ENCODE results near the gene CASQ2. TPM values are rescaled to one million over a fixed set of nuclear protein-coding genes. Genes with fewer than 3 reads are reported as not detected.

CASQ2 gene
- total RNA-seq, 2 donors from 2014 or later: 0.26 TPM; not detected in 1

DNA sequence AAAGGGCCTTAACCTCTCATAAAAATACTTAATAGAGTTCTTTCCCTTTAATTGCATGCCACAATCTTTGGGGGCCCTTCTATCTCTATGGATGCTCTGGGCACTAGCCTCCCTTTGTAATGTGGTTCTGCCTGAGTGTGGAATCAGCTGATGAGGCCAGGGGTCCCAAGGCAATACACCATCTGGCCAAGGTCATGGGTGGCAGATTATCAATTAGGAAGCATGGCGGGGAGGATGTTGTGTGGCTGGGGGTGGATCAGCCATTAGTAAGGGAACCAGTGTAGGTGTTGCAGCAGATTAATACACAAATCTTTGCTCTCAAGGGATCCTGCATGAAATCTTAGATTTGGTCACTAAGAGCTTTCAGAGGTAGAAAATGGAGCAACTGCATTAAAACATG, 37.1 kb upstream of the CASQ2 start:
- no peak for TF ChIP-seq POLR2A (IDR thresholded peaks at IDR 0.05)
- TF ChIP-seq, protein P1, sequence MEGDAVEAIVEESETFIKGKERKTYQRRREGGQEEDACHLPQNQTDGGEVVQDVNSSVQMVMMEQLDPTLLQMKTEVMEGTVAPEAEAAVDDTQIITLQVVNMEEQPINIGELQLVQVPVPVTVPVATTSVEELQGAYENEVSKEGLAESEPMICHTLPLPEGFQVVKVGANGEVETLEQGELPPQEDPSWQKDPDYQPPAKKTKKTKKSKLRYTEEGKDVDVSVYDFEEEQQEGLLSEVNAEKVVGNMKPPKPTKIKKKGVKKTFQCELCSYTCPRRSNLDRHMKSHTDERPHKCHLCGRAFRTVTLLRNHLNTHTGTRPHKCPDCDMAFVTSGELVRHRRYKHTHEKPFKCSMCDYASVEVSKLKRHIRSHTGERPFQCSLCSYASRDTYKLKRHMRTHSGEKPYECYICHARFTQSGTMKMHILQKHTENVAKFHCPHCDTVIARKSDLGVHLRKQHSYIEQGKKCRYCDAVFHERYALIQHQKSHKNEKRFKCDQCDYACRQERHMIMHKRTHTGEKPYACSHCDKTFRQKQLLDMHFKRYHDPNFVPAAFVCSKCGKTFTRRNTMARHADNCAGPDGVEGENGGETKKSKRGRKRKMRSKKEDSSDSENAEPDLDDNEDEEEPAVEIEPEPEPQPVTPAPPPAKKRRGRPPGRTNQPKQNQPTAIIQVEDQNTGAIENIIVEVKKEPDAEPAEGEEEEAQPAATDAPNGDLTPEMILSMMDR (IDR thresholded peaks at IDR 0.05): no peak
- no peak overlapping the region for H3K27ac ChIP-seq
- peaks cover 10% of the 10 kb centered on the region for H3K4me1 ChIP-seq
- no peaks in the 10 kb centered on the region for H3K9me3 ChIP-seq
- H3K27me3 ChIP-seq: no peaks in the 10 kb centered on the region
- ATAC-seq (no peak), DNase-seq (no peak)
- no peaks in the 10 kb centered on the region for H3K36me3 ChIP-seq (replicated peaks in 1 of 2; ENCODE audit: insufficient read depth in 1 of 2, low read depth in 2 of 2)
- WGBS, 2 donors: 92 to 94% methylated on average over 1 of the region's 1 CpG
- intact Hi-C loops (cut with DNase I): loop anchor here (5.0 kb wide), 1 partner anchor 172 kb away; the partner anchor contains the start of gene SLC22A15
- no peak overlapping the region for H3K4me3 ChIP-seq

DNA sequence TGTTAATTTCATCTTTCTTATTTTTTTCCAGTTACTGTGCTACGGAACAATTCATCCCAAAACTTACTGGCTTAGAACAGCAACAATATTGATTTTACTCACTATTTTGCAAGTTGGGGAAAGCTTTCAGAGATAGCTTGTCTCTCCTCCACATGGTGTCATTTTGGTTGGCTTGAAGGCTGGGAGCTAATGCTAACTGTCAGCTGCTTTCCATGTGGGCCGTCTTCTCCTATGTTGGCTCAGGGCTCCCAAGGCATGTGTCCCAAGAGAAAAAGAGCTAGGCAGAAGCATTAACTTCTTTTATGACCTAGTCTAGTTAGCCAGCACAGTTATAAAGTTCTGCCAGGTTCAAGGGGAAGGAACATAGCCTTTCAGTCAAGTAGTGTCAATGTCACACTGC, 33.9 kb upstream of the CASQ2 start:
- H3K9me3 ChIP-seq: no peaks in the 10 kb centered on the region

DNA sequence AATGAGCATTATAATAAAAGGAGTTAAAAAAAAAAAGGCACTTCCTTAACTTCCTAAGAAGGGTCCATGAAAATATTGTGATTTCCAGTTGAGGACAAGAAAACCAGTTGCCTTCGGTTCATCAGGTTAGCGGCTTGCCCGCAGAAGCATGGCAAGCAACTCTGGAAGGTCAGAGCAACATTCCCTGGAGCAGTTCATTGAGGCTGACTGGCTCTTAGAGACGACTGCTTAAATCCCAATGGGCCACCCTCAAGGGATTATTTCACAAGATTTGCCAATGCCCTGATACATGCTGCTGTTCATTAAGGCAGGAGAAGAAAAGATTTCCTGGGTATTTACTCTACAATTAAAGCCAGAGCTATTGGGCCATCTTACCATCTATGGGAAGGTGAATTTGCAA, 29.0 kb upstream of the CASQ2 start:
- WGBS, 2 donors: 89 to 94% methylated on average over 4 of the region's 4 CpGs
- Histone ChIP-seq H3K9me3 (no peaks in the 10 kb centered on the region), H3K4me3 (no peak overlapping the region), H3K27ac (no peak overlapping the region), H3K36me3 (replicated peaks in 1 of 2; ENCODE audit: insufficient read depth in 1 of 2, low read depth in 2 of 2) (no peaks in the 10 kb centered on the region), H3K4me1 (no peaks in the 10 kb centered on the region), H3K27me3 (no peaks in the 10 kb centered on the region)
- no peak for DNase-seq
- intact Hi-C loops (cut with DNase I): no loop called here
- no peak for ATAC-seq
- TF ChIP-seq, protein P1 (IDR thresholded peaks at IDR 0.05): no peak
- TF ChIP-seq POLR2A (IDR thresholded peaks at IDR 0.05): no peak

More for the DNA sequence above, 33.9 kb upstream of the CASQ2 start:
- Histone ChIP-seq H3K27ac (no peak overlapping the region), H3K4me1 (no peaks in the 10 kb centered on the region), H3K27me3 (no peaks in the 10 kb centered on the region), H3K4me3 (no peak overlapping the region), H3K36me3 (replicated peaks in 1 of 2; ENCODE audit: insufficient read depth in 1 of 2, low read depth in 2 of 2) (no peaks in the 10 kb centered on the region)
- TF ChIP-seq, protein P1 (IDR thresholded peaks at IDR 0.05): no peak
- TF ChIP-seq POLR2A (IDR thresholded peaks at IDR 0.05): no peak
- DNase-seq (no peak), ATAC-seq (no peak)
- intact Hi-C loops (cut with DNase I): no loop called here
- 30 to 48% methylated on average over 2 of the region's 2 CpGs for WGBS, 2 donors

DNA sequence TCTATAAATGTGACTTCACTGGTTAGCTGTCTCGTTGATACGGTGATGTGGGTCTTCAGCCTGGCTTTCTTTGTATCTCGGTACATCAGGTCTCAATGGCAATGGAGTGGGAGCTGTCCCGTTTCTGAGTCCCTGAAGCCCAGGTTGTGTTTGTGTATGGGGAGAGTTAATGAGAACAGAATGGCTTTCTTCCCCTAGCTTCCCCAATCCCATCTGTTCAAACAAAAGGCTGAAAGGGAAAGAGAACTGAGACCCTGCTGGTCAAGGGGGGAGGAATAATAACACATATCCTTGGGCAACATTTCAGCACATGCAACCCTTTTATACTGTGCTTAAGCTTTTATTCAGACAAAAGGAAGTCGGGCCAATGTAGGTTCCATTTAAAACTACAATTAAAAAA, 28.4 kb upstream of the CASQ2 start:
- no peaks in the 10 kb centered on the region for H3K36me3 ChIP-seq (replicated peaks in 1 of 2; ENCODE audit: insufficient read depth in 1 of 2, low read depth in 2 of 2)

DNA sequence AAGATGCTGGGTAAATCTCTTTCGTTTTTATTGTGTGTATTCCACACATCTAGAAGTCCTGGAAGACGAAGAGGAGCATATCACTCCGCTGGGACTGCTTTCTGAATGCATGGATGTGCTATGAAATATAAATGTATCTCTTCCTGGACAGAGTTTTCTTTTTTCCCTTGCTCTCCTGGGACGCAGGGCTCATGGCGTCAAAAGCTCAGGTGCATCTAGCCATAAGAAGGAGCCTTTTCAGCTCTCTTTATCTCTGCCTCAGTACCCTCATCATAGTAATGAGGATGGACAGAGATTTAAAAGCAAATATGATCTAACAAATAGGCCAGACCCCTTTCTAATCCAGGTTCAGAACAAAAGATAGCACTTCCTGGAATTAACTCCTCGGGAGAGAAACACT, 27.5 kb upstream of the CASQ2 start:
- intact Hi-C loops (cut with DNase I): no loop called here
- no peaks in the 10 kb centered on the region for H3K36me3 ChIP-seq (replicated peaks in 1 of 2; ENCODE audit: insufficient read depth in 1 of 2, low read depth in 2 of 2)
- WGBS, 2 donors: 78 to 81% methylated on average over 6 of the region's 6 CpGs
- H3K27me3 ChIP-seq: no peaks in the 10 kb centered on the region
- TF ChIP-seq, protein P1 (IDR thresholded peaks at IDR 0.05): no peak
- no peak for TF ChIP-seq POLR2A (IDR thresholded peaks at IDR 0.05)
- DNase-seq: no peak
- H3K4me3 ChIP-seq: no peak overlapping the region
- no peaks in the 10 kb centered on the region for H3K9me3 ChIP-seq
- no peak overlapping the region for H3K27ac ChIP-seq
- no peak for ATAC-seq
- H3K4me1 ChIP-seq: no peaks in the 10 kb centered on the region

More for the DNA sequence above, 28.4 kb upstream of the CASQ2 start:
- Histone ChIP-seq H3K27me3 (no peaks in the 10 kb centered on the region), H3K4me3 (no peak overlapping the region), H3K27ac (no peak overlapping the region), H3K4me1 (no peaks in the 10 kb centered on the region), H3K9me3 (no peaks in the 10 kb centered on the region)
- DNase-seq: no peak
- intact Hi-C loops (cut with DNase I): no loop called here
- ATAC-seq: no peak
- 66 to 68% methylated on average over 5 of the region's 5 CpGs for WGBS, 2 donors
- TF ChIP-seq POLR2A (IDR thresholded peaks at IDR 0.05): no peak
- TF ChIP-seq, protein P1 (IDR thresholded peaks at IDR 0.05): no peak

All from body of pancreas (tissue), 4 donors.